Caco-2 (cell line): Measurements from ENCODE around the gene RNF223. TPM values are rescaled to one million over a fixed set of nuclear protein-coding genes. Genes with fewer than 3 reads are reported as not detected.

ENCODE experiments used
- BruUV-seq: library from RNA; stranded (reverse); fragments of 400-500 nt; replicated peaks from 2 replicates; lab custom pipeline; 2021; lab: Mats Ljungman, UMichigan
- CTCF ChIA-PET: fragments of 300-600 bp; sonication (Branson Sonifier 250); formaldehyde crosslinking; loops from one replicate; lab custom pipeline; 2022; ENCODE audit warnings: antibody characterized with exemption; lab: Charles Lee
- POLR2A ChIA-PET: fragments of 300-600 bp; sonication (Branson Sonifier 250); formaldehyde crosslinking; loops from one replicate; lab custom pipeline; 2022; ENCODE audit warnings: antibody characterized with exemption; lab: Charles Lee
- DNase-seq, 2 experiments: peaks; one replicate each; pipeline versions ENCODE4 v3.0.0 to v3.0.0-alpha.2; 2020 to 2022
- H3K27me3 ChIP-seq: replicated peaks from 2 replicates; pipeline ENCODE4 v1.6.0; 2011; ENCODE audit warnings: low read length; ENCODE audit not compliant: control insufficient read depth, insufficient read depth
- H3K36me3 ChIP-seq: 2 replicates; pipeline ENCODE4 v1.5.1; 2011; ENCODE audit warnings: low read length; ENCODE audit not compliant: control insufficient read depth, insufficient read depth
- H3K4me1 ChIP-seq: fragments of 250-450 bp; sonication (Bioruptor Pico); 2 replicates; pipeline ENCODE4 v1.5.1; 2020; ENCODE audit warnings: mild to moderate bottlenecking
- H3K4me3 ChIP-seq: 2 replicates; pipeline ENCODE4 v1.5.1; 2011; ENCODE audit warnings: low read depth, mild to moderate bottlenecking, control low read depth, low read length
- H3K9me3 ChIP-seq: fragments of 250-450 bp; sonication (Bioruptor Pico); 2 replicates; pipeline ENCODE4 v1.5.1; 2020; ENCODE audit warnings: mild to moderate bottlenecking, moderate library complexity
- H3K27ac Mint-ChIP-seq: one replicate; pipeline ENCODE4 v1.8.0; 2022; ENCODE audit warnings: mixed read lengths; ENCODE audit not compliant: unreplicated experiment
- H3K27me3 Mint-ChIP-seq: one replicate; pipeline ENCODE4 v1.8.0; 2022; ENCODE audit warnings: mixed read lengths; ENCODE audit not compliant: insufficient read depth, unreplicated experiment
- H3K36me3 Mint-ChIP-seq: one replicate; pipeline ENCODE4 v1.8.0; 2022; ENCODE audit warnings: mild to moderate bottlenecking, mixed read lengths; ENCODE audit not compliant: insufficient read depth, unreplicated experiment
- H3K4me1 Mint-ChIP-seq: one replicate; pipeline ENCODE4 v1.8.0; 2022; ENCODE audit warnings: low read depth, mixed read lengths; ENCODE audit not compliant: unreplicated experiment
- H3K4me3 Mint-ChIP-seq: one replicate; pipeline ENCODE4 v1.8.0; 2022; ENCODE audit warnings: mild to moderate bottlenecking, moderate library complexity, mixed read lengths; ENCODE audit not compliant: unreplicated experiment
- H3K9me3 Mint-ChIP-seq: one replicate; pipeline ENCODE4 v1.8.0; 2022; ENCODE audit warnings: mixed read lengths; ENCODE audit not compliant: unreplicated experiment
- CTCF ChIP-seq, 2 experiments: fragments of 200-600 bp in 1 of 2; IDR thresholded peaks; 1 replicate in 1 of 2; 2 replicates in 1 of 2; pipeline versions ENCODE4 v1.5.1 to v1.8.0; 2011 to 2022; ENCODE audit warnings: antibody characterized with exemption in 1 of 2, control low read depth in 1 of 2, inconsistent platforms in 1 of 2, low read depth in 1 of 2, low read length in 1 of 2, mild to moderate bottlenecking in 1 of 2, moderate library complexity in 1 of 2; ENCODE audit not compliant: insufficient read depth in 1 of 2, severe bottlenecking in 1 of 2, unreplicated experiment in 1 of 2
- intact Hi-C: fragments of 100-400 bp; cut with micrococcal nuclease; formaldehyde crosslinking; loops from one replicate; pipeline ENCODE4 v1.10.0; 2022; ENCODE audit not compliant: unreplicated experiment
- total RNA-seq: library from RNA; stranded (reverse); gene quantifications from 2 replicates; pipeline ENCODE4 v1.2.3, GENCODE V29; 2022

Gene RNF223
- total RNA-seq, 1 experiment from 2014 or later = 0.57 TPM

- peak overlapping the region; percentile 14 for H3K27ac Mint-ChIP-seq
- ChIA-PET POLR2A (no interaction called here), CTCF (no interaction called here)
- no peak overlapping the region for H3K4me3 Mint-ChIP-seq
- no peaks in the 10 kb centered on the region for H3K36me3 ChIP-seq
- peaks cover 3% of the 10 kb centered on the region for H3K4me1 ChIP-seq
- no peak overlapping the region for H3K4me3 ChIP-seq
- H3K4me1 Mint-ChIP-seq = peaks cover under 1% of the 10 kb centered on the region
- H3K9me3 ChIP-seq = no peaks in the 10 kb centered on the region
- intact Hi-C loops = no loop called here
- H3K9me3 Mint-ChIP-seq = no peaks in the 10 kb centered on the region
- peaks cover 70% of the 10 kb centered on the region for H3K36me3 Mint-ChIP-seq
- no TSS peak for BruUV-seq
- no peaks in the 10 kb centered on the region for H3K27me3 ChIP-seq
- no peak for DNase-seq
- no peaks in the 10 kb centered on the region for H3K27me3 Mint-ChIP-seq
- TF ChIP-seq CTCF (IDR thresholded peaks at IDR 0.05; ENCODE audit: insufficient read depth in 1 of 2, low read depth in 1 of 2, low read length in 1 of 2, severe bottlenecking in 1 of 2, unreplicated experiment in 1 of 2) = no peak
Measured at GRCh38 chr1:1053022-1053421, 21.1 kb downstream of the RNF223 start.

GRCh38 chr1:1052003-1052840, 21.9 kb downstream of the RNF223 start:
- no peak for DNase-seq
- ChIA-PET POLR2A (no interaction called here), CTCF (no interaction called here)
- no peak overlapping the region for H3K4me3 ChIP-seq
- H3K36me3 Mint-ChIP-seq = peaks cover 68% of the 10 kb centered on the region
- no peaks in the 10 kb centered on the region for H3K36me3 ChIP-seq
- intact Hi-C loops = no loop called here
- no peaks in the 10 kb centered on the region for H3K4me1 ChIP-seq
- peak overlapping the region; percentile 14 for H3K27ac Mint-ChIP-seq
- no TSS peak for BruUV-seq
- H3K4me3 Mint-ChIP-seq = no peak overlapping the region
- no peaks in the 10 kb centered on the region for H3K27me3 Mint-ChIP-seq
- H3K4me1 Mint-ChIP-seq = no peaks in the 10 kb centered on the region
- H3K9me3 ChIP-seq = no peaks in the 10 kb centered on the region
- H3K27me3 ChIP-seq = no peaks in the 10 kb centered on the region
- no peak for TF ChIP-seq CTCF (IDR thresholded peaks at IDR 0.05; ENCODE audit: insufficient read depth in 1 of 2, low read depth in 1 of 2, low read length in 1 of 2, severe bottlenecking in 1 of 2, unreplicated experiment in 1 of 2)
- no peaks in the 10 kb centered on the region for H3K9me3 Mint-ChIP-seq

- Mint-ChIP-seq H3K9me3 (no peaks in the 10 kb centered on the region), H3K36me3 (peaks cover 68% of the 10 kb centered on the region), H3K4me3 (no peak overlapping the region), H3K4me1 (no peaks in the 10 kb centered on the region), H3K27me3 (no peaks in the 10 kb centered on the region), H3K27ac (no peak overlapping the region)
- Histone ChIP-seq H3K4me3 (no peak overlapping the region), H3K27me3 (no peaks in the 10 kb centered on the region), H3K9me3 (no peaks in the 10 kb centered on the region), H3K36me3 (no peaks in the 10 kb centered on the region), H3K4me1 (no peaks in the 10 kb centered on the region)
- no peak for TF ChIP-seq CTCF (IDR thresholded peaks at IDR 0.05; ENCODE audit: insufficient read depth in 1 of 2, low read depth in 1 of 2, low read length in 1 of 2, severe bottlenecking in 1 of 2, unreplicated experiment in 1 of 2)
- ChIA-PET CTCF (no interaction called here), POLR2A (no interaction called here)
- no TSS peak for BruUV-seq
- no peak for DNase-seq
- intact Hi-C loops = no loop called here
Measured at GRCh38 chr1:1051127-1051810, 22.8 kb downstream of the RNF223 start.
